ENCODE data around the gene GFOD1.

Gene GFOD1

GRCh38 chr6:13484827-13485226 is 2.6 kb downstream of the GFOD1 start:
- DNase-seq, result no peak

- DNase-seq, result no peak
Observed at GRCh38 chr6:13484138-13484708, 3.2 kb downstream of the GFOD1 start.

GRCh38 chr6:13480631-13481501 is 6.5 kb downstream of the GFOD1 start:
- no peak for DNase-seq

- no peak for DNase-seq
Observed at GRCh38 chr6:13479971-13480434, 7.4 kb downstream of the GFOD1 start.

GRCh38 chr6:13479206-13479800 is 8.1 kb downstream of the GFOD1 start:
- DNase-seq, result no peak

GRCh38 chr6:13478525-13478966 is 8.9 kb downstream of the GFOD1 start:
- DNase-seq, result peak; percentile 56

GRCh38 chr6:13474787-13475186 is 12.6 kb downstream of the GFOD1 start:
- peak; percentile 15 for DNase-seq

- no peak for DNase-seq
Observed at GRCh38 chr6:13474360-13474759, 13.0 kb downstream of the GFOD1 start.

GRCh38 chr6:13473768-13474165 is 13.6 kb downstream of the GFOD1 start:
- DNase-seq, result peak; percentile 46

GRCh38 chr6:13472976-13473767 is 14.2 kb downstream of the GFOD1 start:
- peak; percentile 44 for DNase-seq

GRCh38 chr6:13472099-13472498 is 15.3 kb downstream of the GFOD1 start:
- peak; percentile 13 for DNase-seq

- DNase-seq, result peak; percentile 11
Observed at GRCh38 chr6:13471184-13471583, 16.2 kb downstream of the GFOD1 start.

GRCh38 chr6:13470238-13471140 is 16.9 kb downstream of the GFOD1 start:
- peak; percentile 44 for DNase-seq

- no peak for DNase-seq
Observed at GRCh38 chr6:13469693-13470092, 17.7 kb downstream of the GFOD1 start.

GRCh38 chr6:13468839-13469238 is 18.6 kb downstream of the GFOD1 start:
- peak; percentile 35 for DNase-seq

- peak; percentile 26 for DNase-seq
Observed at GRCh38 chr6:13467216-13467600, 20.2 kb downstream of the GFOD1 start.

GRCh38 chr6:13466304-13467215 is 20.8 kb downstream of the GFOD1 start:
- peak; percentile 58 for DNase-seq

GRCh38 chr6:13465734-13466133 is 21.7 kb downstream of the GFOD1 start:
- DNase-seq, result peak; percentile 37

- peak; percentile 47 for DNase-seq
Observed at GRCh38 chr6:13463941-13464340, 23.5 kb downstream of the GFOD1 start.

GRCh38 chr6:13463328-13463717 is 24.1 kb downstream of the GFOD1 start:
- DNase-seq, result peak; percentile 51

Measured in activated CD8-positive, alpha-beta memory T cell treated with anti-CD3 and anti-CD28 coated beads for 24 hours (primary cell).